Naive B cell (primary cell): Measurements from ENCODE around the gene STX18. TPM values are rescaled to one million over a fixed set of nuclear protein-coding genes. Genes with fewer than 3 reads are reported as not detected.
A peak's percentile ranks its signal among the peaks of the same experiment; 100 is the strongest.
"Not testable (repeated sequence)": the region's sequence is repeated elsewhere in the genome, so short reads cannot be mapped to it uniquely, and the experiment has no call there.

ENCODE experiments used
- ATAC-seq, 2 donors: fragments of 150-1000 bp; cut with Tn5 transposase; 2 replicates each; pipeline ENCODE4 v1.10.0; 2021; ENCODE audit warnings: low read depth in 2 of 2, mild to moderate bottlenecking in 2 of 2, moderate library complexity in 2 of 2
- DNase-seq: peaks from one replicate; pipeline ENCODE4 v3.0.0; 2022
- H3K27ac Mint-ChIP-seq, 6 donors: one replicate each; pipeline ENCODE4 v1.8.0; 2020 to 2022; ENCODE audit warnings: mild to moderate bottlenecking in 6 of 6, mixed read lengths in 6 of 6, moderate library complexity in 5 of 6, inconsistent platforms in 2 of 6
- H3K27me3 Mint-ChIP-seq, 3 donors: one replicate each; pipeline ENCODE4 v1.8.0; 2021 to 2022; ENCODE audit warnings: mixed read lengths in 3 of 3, mild to moderate bottlenecking in 1 of 3
- H3K36me3 Mint-ChIP-seq, 2 donors: one replicate each; pipeline ENCODE4 v1.8.0; 2020 to 2022; ENCODE audit warnings: mixed read lengths in 2 of 2, inconsistent platforms in 1 of 2, mild to moderate bottlenecking in 1 of 2
- H3K4me1 Mint-ChIP-seq, 3 donors: one replicate each; pipeline ENCODE4 v1.8.0; 2020 to 2022; ENCODE audit warnings: mixed read lengths in 3 of 3, inconsistent platforms in 1 of 3, mild to moderate bottlenecking in 1 of 3, moderate library complexity in 1 of 3
- H3K4me3 Mint-ChIP-seq, 8 donors: one replicate each; pipeline ENCODE4 v1.8.0; 2020 to 2022; ENCODE audit warnings: mild to moderate bottlenecking in 8 of 8, mixed read lengths in 8 of 8, moderate library complexity in 8 of 8, inconsistent platforms in 2 of 8
- H3K9me3 Mint-ChIP-seq, 7 donors: one replicate each; pipeline ENCODE4 v1.8.0; 2020 to 2022; ENCODE audit warnings: mixed read lengths in 7 of 7, mild to moderate bottlenecking in 5 of 7, inconsistent platforms in 2 of 7, moderate library complexity in 1 of 7
- polyA plus RNA-seq, 6 donors: library from polyadenylated mRNA; unstranded; fragments of 300-500 nt; fragmentation: Illumina TruSeq; gene quantifications; one replicate each; pipeline ENCODE4 v1.2.3, GENCODE V29; 2021; ENCODE audit warnings: low read depth in 6 of 6

Gene STX18
- polyA plus RNA-seq, 6 donors from 2014 or later: 7.8 to 27.5 (median 22.9) TPM

- Mint-ChIP-seq H3K36me3 (peaks cover 6 to 10% of the 10 kb centered on the region in 2 donors), H3K27ac (no peak overlapping the region), H3K9me3 (peaks cover 0 to 8% (median 4%) of the 10 kb centered on the region in 7 donors), H3K27me3 (peaks cover 0 to 7% (median 0%) of the 10 kb centered on the region in 3 donors), H3K4me3 (peak overlapping the region in 2 of 8 donors; percentile 4 to 60), H3K4me1 (peaks cover 15 to 21% (median 17%) of the 10 kb centered on the region in 3 donors)
- DNase-seq (no peak), ATAC-seq (no peak)
Observed at GRCh38 chr4:4572821-4573220, 31.0 kb upstream of the STX18 start.

- H3K4me3 Mint-ChIP-seq, DNase-seq, ATAC-seq, H3K9me3 Mint-ChIP-seq, H3K27me3 Mint-ChIP-seq, H3K4me1 Mint-ChIP-seq, H3K27ac Mint-ChIP-seq: not testable (repeated sequence)
- peaks cover 10 to 13% of the 10 kb centered on the region in 2 donors for H3K36me3 Mint-ChIP-seq
Observed at GRCh38 chr4:4569861-4570260, 28.0 kb upstream of the STX18 start.

GRCh38 chr4:4568806-4569427 is 27.1 kb upstream of the STX18 start:
- Mint-ChIP-seq H3K4me1 (peaks cover 0 to 2% (median under 1%) of the 10 kb centered on the region in 3 donors), H3K4me3 (no peak overlapping the region), H3K27ac (no peak overlapping the region), H3K9me3 (peaks cover 0 to 8% (median 4%) of the 10 kb centered on the region in 7 donors), H3K27me3 (no peaks in the 10 kb centered on the region), H3K36me3 (peaks cover 10 to 17% of the 10 kb centered on the region in 2 donors)
- no peak for DNase-seq
- ATAC-seq: no peak

- not testable (repeated sequence) for H3K9me3 Mint-ChIP-seq, H3K27ac Mint-ChIP-seq, ATAC-seq, H3K27me3 Mint-ChIP-seq, H3K4me1 Mint-ChIP-seq, DNase-seq, H3K4me3 Mint-ChIP-seq
- H3K36me3 Mint-ChIP-seq: peaks cover 10 to 24% of the 10 kb centered on the region in 2 donors
Observed at GRCh38 chr4:4566359-4566758, 24.5 kb upstream of the STX18 start.

GRCh38 chr4:4564522-4564921 is 22.7 kb upstream of the STX18 start:
- peaks cover 0 to 4% (median 0%) of the 10 kb centered on the region in 3 donors for H3K4me1 Mint-ChIP-seq
- peaks cover 3 to 25% of the 10 kb centered on the region in 2 donors for H3K36me3 Mint-ChIP-seq
- ATAC-seq: no peak
- no peak overlapping the region for H3K4me3 Mint-ChIP-seq
- H3K27ac Mint-ChIP-seq: no peak overlapping the region
- DNase-seq: no peak
- H3K9me3 Mint-ChIP-seq: peaks cover 0 to 3% (median 0%) of the 10 kb centered on the region in 7 donors
- H3K27me3 Mint-ChIP-seq: no peaks in the 10 kb centered on the region

GRCh38 chr4:4560642-4561041 is 18.8 kb upstream of the STX18 start:
- H3K9me3 Mint-ChIP-seq: no peaks in the 10 kb centered on the region
- H3K4me1 Mint-ChIP-seq: peaks cover 0 to 5% (median 4%) of the 10 kb centered on the region in 3 donors
- H3K27me3 Mint-ChIP-seq: no peaks in the 10 kb centered on the region
- no peak for DNase-seq
- no peak overlapping the region for H3K27ac Mint-ChIP-seq
- no peak overlapping the region for H3K4me3 Mint-ChIP-seq
- no peak for ATAC-seq
- peaks cover 0 to 25% of the 10 kb centered on the region in 2 donors for H3K36me3 Mint-ChIP-seq

- H3K27me3 Mint-ChIP-seq: no peaks in the 10 kb centered on the region
- DNase-seq (no peak), ATAC-seq (no peak)
- H3K36me3 Mint-ChIP-seq: peaks cover 0 to 21% of the 10 kb centered on the region in 2 donors
- no peaks in the 10 kb centered on the region for H3K9me3 Mint-ChIP-seq
- no peak overlapping the region for H3K4me3 Mint-ChIP-seq
- H3K4me1 Mint-ChIP-seq: peaks cover 0 to 5% (median 4%) of the 10 kb centered on the region in 3 donors
- H3K27ac Mint-ChIP-seq: no peak overlapping the region
Observed at GRCh38 chr4:4560136-4560535, 18.3 kb upstream of the STX18 start.

GRCh38 chr4:4559596-4559995 is 17.7 kb upstream of the STX18 start:
- Mint-ChIP-seq H3K27ac (no peak overlapping the region), H3K9me3 (no peaks in the 10 kb centered on the region), H3K4me3 (no peak overlapping the region), H3K4me1 (peaks cover 0 to 5% (median 4%) of the 10 kb centered on the region in 3 donors), H3K36me3 (peaks cover 0 to 19% of the 10 kb centered on the region in 2 donors), H3K27me3 (no peaks in the 10 kb centered on the region)
- no peak for DNase-seq
- no peak for ATAC-seq

GRCh38 chr4:4558881-4559280 is 17.0 kb upstream of the STX18 start:
- H3K9me3 Mint-ChIP-seq: no peaks in the 10 kb centered on the region
- peaks cover 0 to 5% (median 4%) of the 10 kb centered on the region in 3 donors for H3K4me1 Mint-ChIP-seq
- H3K4me3 Mint-ChIP-seq: no peak overlapping the region
- H3K27ac Mint-ChIP-seq: no peak overlapping the region
- ATAC-seq (no peak), DNase-seq (no peak)
- H3K36me3 Mint-ChIP-seq: peaks cover 4 to 18% of the 10 kb centered on the region in 2 donors
- no peaks in the 10 kb centered on the region for H3K27me3 Mint-ChIP-seq

GRCh38 chr4:4555916-4556315 is 14.1 kb upstream of the STX18 start:
- Mint-ChIP-seq H3K27ac (peak overlapping the region in 2 of 6 donors; percentile 37 to 59), H3K9me3 (no peaks in the 10 kb centered on the region), H3K36me3 (peaks cover 24 to 26% of the 10 kb centered on the region in 2 donors), H3K4me1 (peaks cover 0 to 5% (median 0%) of the 10 kb centered on the region in 3 donors), H3K27me3 (no peaks in the 10 kb centered on the region), H3K4me3 (no peak overlapping the region)
- DNase-seq: no peak
- ATAC-seq: no peak

GRCh38 chr4:4554234-4554633 is 12.4 kb upstream of the STX18 start:
- DNase-seq: no peak
- peaks cover 0 to 2% (median 0%) of the 10 kb centered on the region in 7 donors for H3K9me3 Mint-ChIP-seq
- ATAC-seq: no peak
- H3K36me3 Mint-ChIP-seq: peaks cover 32 to 38% of the 10 kb centered on the region in 2 donors
- peaks cover 0 to 5% (median 4%) of the 10 kb centered on the region in 3 donors for H3K4me1 Mint-ChIP-seq
- H3K27ac Mint-ChIP-seq: no peak overlapping the region
- no peak overlapping the region for H3K4me3 Mint-ChIP-seq
- H3K27me3 Mint-ChIP-seq: no peaks in the 10 kb centered on the region

GRCh38 chr4:4552042-4552441 is 10.2 kb upstream of the STX18 start:
- ATAC-seq, H3K4me3 Mint-ChIP-seq, DNase-seq, H3K27ac Mint-ChIP-seq, H3K27me3 Mint-ChIP-seq, H3K9me3 Mint-ChIP-seq: not testable (repeated sequence)
- Mint-ChIP-seq H3K36me3 (peaks cover 44 to 54% of the 10 kb centered on the region in 2 donors), H3K4me1 (peaks cover 0 to 10% (median 3%) of the 10 kb centered on the region in 3 donors)

- Mint-ChIP-seq H3K4me1 (peaks cover 0 to 12% (median 0%) of the 10 kb centered on the region in 3 donors), H3K36me3 (peaks cover 52 to 64% of the 10 kb centered on the region in 2 donors)
- ATAC-seq, DNase-seq, H3K27me3 Mint-ChIP-seq, H3K4me3 Mint-ChIP-seq, H3K27ac Mint-ChIP-seq, H3K9me3 Mint-ChIP-seq: not testable (repeated sequence)
Observed at GRCh38 chr4:4550161-4550560, 8.3 kb upstream of the STX18 start.

- DNase-seq (no peak), ATAC-seq (no peak)
- no peak overlapping the region for H3K27ac Mint-ChIP-seq
- no peaks in the 10 kb centered on the region for H3K27me3 Mint-ChIP-seq
- H3K4me1 Mint-ChIP-seq: peaks cover 0 to 12% (median 0%) of the 10 kb centered on the region in 3 donors
- H3K36me3 Mint-ChIP-seq: peaks cover 49 to 64% of the 10 kb centered on the region in 2 donors
- H3K4me3 Mint-ChIP-seq: no peak overlapping the region
- peaks cover 0 to 2% (median 0%) of the 10 kb centered on the region in 7 donors for H3K9me3 Mint-ChIP-seq
Observed at GRCh38 chr4:4549534-4549933, 7.7 kb upstream of the STX18 start.
